Common myeloid progenitor, CD34-positive (primary cell): ENCODE measurements around the gene PCSK1N.

Experiments used
- CTCF ChIA-PET: fragments of 350-600 bp; sonication (Branson Sonifier 250); formaldehyde crosslinking; loops from one replicate; lab custom pipeline; 2021; ENCODE audit warnings: antibody characterized with exemption; lab: Charles Lee
- POLR2A ChIA-PET: fragments of 350-600 bp; sonication (Branson Sonifier 250); formaldehyde crosslinking; loops from one replicate; lab custom pipeline; 2021; ENCODE audit warnings: antibody characterized with exemption; lab: Charles Lee
- DNase-seq, 3 donors: peaks; one replicate each; pipeline versions ENCODE4 v3.0.0 to v3.0.0-alpha.2; 2013
- H3K27ac ChIP-seq, 2 experiments: 1 replicate in 1 of 2; 2 replicates in 1 of 2; pipeline ENCODE4 v1.7.0; 2013; ENCODE audit warnings: inconsistent platforms in 2 of 2, low read length in 2 of 2, mild to moderate bottlenecking in 2 of 2, low read depth in 1 of 2, moderate library complexity in 1 of 2; ENCODE audit not compliant: severe bottlenecking in 2 of 2, insufficient read depth in 1 of 2, poor library complexity in 1 of 2
- H3K27me3 ChIP-seq, 5 experiments: replicated peaks in 2 of 5; 1 replicate in 3 of 5; 2 replicates in 2 of 5; pipeline versions ENCODE4 v1.6.1 to v1.7.0; 2013; ENCODE audit warnings: low read length in 4 of 5, mild to moderate bottlenecking in 2 of 5, moderate library complexity in 2 of 5, inconsistent platforms in 1 of 5; ENCODE audit not compliant: insufficient read depth in 5 of 5, control insufficient read depth in 4 of 5
- H3K36me3 ChIP-seq, 4 experiments: 1 replicate in 2 of 4; 2 replicates in 2 of 4; pipeline versions ENCODE4 v1.6.1 to v1.7.0; 2013; ENCODE audit warnings: low read length in 3 of 4, control low read depth in 1 of 4, mild to moderate bottlenecking in 1 of 4; ENCODE audit not compliant: control insufficient read depth in 4 of 4, insufficient read depth in 4 of 4
- H3K4me1 ChIP-seq, 4 experiments: 1 replicate in 3 of 4; 2 replicates in 1 of 4; pipeline versions ENCODE4 v1.6.1 to v1.7.1; 2013; ENCODE audit warnings: low read length in 3 of 4, mild to moderate bottlenecking in 3 of 4, control low read depth in 1 of 4, inconsistent platforms in 1 of 4, moderate library complexity in 1 of 4; ENCODE audit not compliant: control insufficient read depth in 4 of 4, insufficient read depth in 4 of 4; ENCODE audit errors: control extremely low read depth in 1 of 4
- H3K4me3 ChIP-seq, 7 experiments: 1 replicate in 4 of 7; 2 replicates in 3 of 7; pipeline versions ENCODE4 v1.5.1 to v1.7.0; 2013; ENCODE audit warnings: mild to moderate bottlenecking in 7 of 7, low read length in 6 of 7, moderate library complexity in 6 of 7, inconsistent platforms in 2 of 7, low read depth in 2 of 7, control low read depth in 1 of 7; ENCODE audit not compliant: insufficient read depth in 4 of 7, control insufficient read depth in 1 of 7; ENCODE audit errors: extremely low read depth in 1 of 7
- H3K9me3 ChIP-seq, 5 experiments: 1 replicate in 4 of 5; 2 replicates in 1 of 5; pipeline versions ENCODE4 v1.6.1 to v1.7.1; 2013; ENCODE audit warnings: low read length in 4 of 5, mild to moderate bottlenecking in 2 of 5, inconsistent platforms in 1 of 5, low read depth in 1 of 5, moderate library complexity in 1 of 5; ENCODE audit not compliant: control insufficient read depth in 4 of 5, insufficient read depth in 2 of 5; ENCODE audit errors: control extremely low read depth in 1 of 5
- WGBS: methylation state at CpG from one replicate; pipeline ENCODE4 v1.1.5; 2013; ENCODE audit not compliant: insufficient coverage; 5-methylcytosine and 5-hydroxymethylcytosine counted together

PCSK1N gene

DNA sequence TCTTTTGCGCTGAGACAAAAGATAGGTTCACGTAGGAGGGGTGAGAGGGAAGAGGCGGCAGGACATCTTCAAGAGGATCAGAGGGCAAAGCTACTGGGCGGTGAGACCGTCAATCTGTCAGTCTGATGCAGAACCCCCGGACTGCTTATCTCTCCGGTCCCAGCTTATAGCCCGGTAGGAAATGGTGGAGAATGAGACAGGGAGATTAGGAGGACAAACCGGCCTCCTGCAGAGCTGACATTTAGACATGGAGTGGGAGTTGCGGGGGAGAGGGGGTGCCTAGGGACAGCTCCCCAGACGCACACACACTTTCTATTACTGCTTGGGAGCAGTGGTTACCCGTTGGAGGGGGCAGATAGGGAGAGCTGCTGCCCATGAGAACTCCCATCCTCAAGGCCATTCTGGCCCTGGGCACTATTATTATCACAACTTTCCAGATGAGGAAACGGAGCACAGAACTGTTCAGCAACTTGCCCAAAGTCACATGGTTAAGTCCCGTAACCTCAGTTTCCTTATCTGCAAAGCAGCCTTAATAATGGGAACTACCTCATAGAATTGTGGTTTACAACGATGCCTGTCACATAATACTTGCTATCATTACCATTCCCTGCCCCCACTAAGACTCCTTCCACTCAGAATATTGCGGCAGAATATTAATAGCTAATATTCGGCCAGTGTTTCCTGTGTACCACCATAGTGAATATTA lies 34.7 kb downstream of the PCSK1N start:
- Histone ChIP-seq H3K4me3 (peak overlapping the region; percentile 53 to 87 (median 75)), H3K36me3 (peaks cover 0 to 11% (median 7%) of the 10 kb centered on the region in 4 experiments), H3K27ac (peak overlapping the region; percentile 72 to 91), H3K4me1 (peaks cover 2 to 19% (median 17%) of the 10 kb centered on the region in 4 experiments), H3K9me3 (peaks cover 0 to 5% (median 0%) of the 10 kb centered on the region in 5 experiments), H3K27me3 (peaks cover 0 to 3% (median 0%) of the 10 kb centered on the region in 5 experiments)
- ChIA-PET CTCF (interaction anchor here (0.9 to 1.1 kb wide), 3 partner anchors 40 to 116 kb away, joined by 3 to 4 read pairs (median 3); no protein-coding TSS in a partner anchor), POLR2A (interaction anchor here (0.9 to 1.5 kb wide), 3 partner anchors 13 to 97 kb away, joined by 3 to 4 read pairs (median 4); partner anchors contain the start of genes PQBP1 and TIMM17B)
- DNase-seq: peak; percentile 67 to 88 (median 77)
- 42% methylated on average over 13 of the region's 17 CpGs for WGBS

DNA sequence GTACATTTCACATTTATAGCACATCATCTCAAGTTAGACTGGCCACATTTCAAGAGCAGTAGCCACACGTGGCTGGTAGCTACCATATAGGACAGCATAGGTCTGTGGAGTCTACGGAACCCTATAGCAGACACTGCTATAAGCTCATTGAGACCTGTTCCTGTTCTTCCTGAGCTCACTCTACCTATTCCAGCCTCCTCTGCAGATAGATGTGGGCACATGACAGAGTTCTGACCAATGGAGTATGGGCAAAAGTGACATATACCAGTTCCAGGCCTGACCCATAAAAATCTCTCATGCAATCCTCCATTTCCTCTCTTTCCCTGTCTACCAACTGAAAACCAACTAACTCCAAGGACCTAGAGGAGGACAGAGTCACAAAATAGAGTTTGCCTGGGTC lies 37.1 kb downstream of the PCSK1N start:
- ChIA-PET CTCF (no interaction called here), POLR2A (no interaction called here)
- Histone ChIP-seq H3K9me3 (peaks cover 0 to 5% (median 0%) of the 10 kb centered on the region in 5 experiments), H3K4me1 (peaks cover 2 to 19% (median 17%) of the 10 kb centered on the region in 4 experiments), H3K4me3 (no peak overlapping the region), H3K27me3 (peaks cover 0 to 2% (median 0%) of the 10 kb centered on the region in 5 experiments), H3K36me3 (no peaks in the 10 kb centered on the region), H3K27ac (no peak overlapping the region)
- WGBS: 77% methylated on average over 2 of the region's 2 CpGs
- no peak for DNase-seq

GRCh38 chrX:48794911-48795515 lies 40.4 kb downstream of the PCSK1N start:
- ChIA-PET POLR2A (no interaction called here), CTCF (no interaction called here)
- Histone ChIP-seq H3K27me3 (peaks cover 0 to 2% (median 0%) of the 10 kb centered on the region in 5 experiments), H3K4me1 (peaks cover 0 to 5% (median 3%) of the 10 kb centered on the region in 4 experiments), H3K27ac (no peak overlapping the region), H3K4me3 (no peak overlapping the region), H3K36me3 (no peaks in the 10 kb centered on the region), H3K9me3 (no peaks in the 10 kb centered on the region)
- 67% methylated on average over 4 of the region's 8 CpGs for WGBS
- no peak for DNase-seq

GRCh38 chrX:48794340-48794910 lies 41.0 kb downstream of the PCSK1N start:
- Histone ChIP-seq H3K36me3 (no peaks in the 10 kb centered on the region), H3K27ac (no peak overlapping the region), H3K4me3 (no peak overlapping the region), H3K27me3 (peaks cover 0 to 2% (median 0%) of the 10 kb centered on the region in 5 experiments), H3K9me3 (no peaks in the 10 kb centered on the region), H3K4me1 (peaks cover 0 to 8% (median 5%) of the 10 kb centered on the region in 4 experiments)
- ChIA-PET POLR2A (no interaction called here), CTCF (no interaction called here)
- DNase-seq: peak in 2 of 3 donors; percentile 50 to 72
- WGBS: 91% methylated on average over 12 of the region's 12 CpGs

DNA sequence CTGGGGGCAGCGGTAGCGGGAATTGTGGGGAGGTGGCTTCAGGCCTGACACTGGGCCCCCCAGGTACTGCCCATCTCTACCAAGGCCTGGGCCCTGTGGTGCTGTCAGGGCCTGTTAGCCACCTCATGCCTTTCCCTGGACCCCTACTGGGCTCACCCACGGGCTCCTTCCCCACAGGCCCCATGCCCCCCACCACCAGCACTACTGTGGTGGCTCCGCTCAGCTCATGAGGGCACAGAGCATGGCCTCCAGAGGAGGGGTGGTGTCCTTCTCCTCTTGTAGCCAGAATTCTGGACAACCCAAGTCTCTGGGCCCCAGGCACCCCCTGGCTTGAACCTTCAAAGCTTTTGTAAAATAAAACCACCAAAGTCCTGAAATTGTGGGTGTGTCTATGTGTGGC lies 41.5 kb downstream of the PCSK1N start:
- POLR2A ChIA-PET: no interaction called here
- Histone ChIP-seq H3K9me3 (no peaks in the 10 kb centered on the region), H3K36me3 (no peaks in the 10 kb centered on the region), H3K4me3 (no peak overlapping the region), H3K4me1 (peaks cover 0 to 10% (median 6%) of the 10 kb centered on the region in 4 experiments), H3K27me3 (peaks cover 0 to 2% (median 0%) of the 10 kb centered on the region in 5 experiments), H3K27ac (no peak overlapping the region)
- no peak for DNase-seq
- WGBS: 79% methylated on average over 2 of the region's 4 CpGs
- CTCF ChIA-PET: no interaction called here

DNA sequence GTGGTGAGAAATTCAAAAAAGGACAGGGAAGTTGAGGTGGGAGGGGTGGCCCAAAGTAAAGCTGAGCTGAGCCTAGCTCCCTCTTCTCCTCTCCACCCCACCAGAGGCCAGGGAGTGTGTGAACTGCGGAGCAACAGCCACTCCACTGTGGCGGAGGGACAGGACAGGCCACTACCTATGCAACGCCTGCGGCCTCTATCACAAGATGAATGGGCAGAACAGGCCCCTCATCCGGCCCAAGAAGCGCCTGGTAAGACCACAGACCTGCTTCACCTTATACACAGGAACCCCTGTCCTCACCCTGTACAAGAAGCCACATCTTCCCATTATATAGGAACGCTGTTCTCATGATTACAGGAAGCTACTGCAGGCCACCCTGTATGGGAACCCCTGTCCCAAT lies 43.2 kb downstream of the PCSK1N start:
- WGBS: 90% methylated on average over 7 of the region's 7 CpGs
- no peaks in the 10 kb centered on the region for H3K36me3 ChIP-seq
- DNase-seq: no peak
- peaks cover 0 to 12% (median 7%) of the 10 kb centered on the region in 4 experiments for H3K4me1 ChIP-seq
- peaks cover 0 to 2% (median 0%) of the 10 kb centered on the region in 5 experiments for H3K27me3 ChIP-seq
- no peak overlapping the region for H3K27ac ChIP-seq
- no peak overlapping the region for H3K4me3 ChIP-seq
- no peaks in the 10 kb centered on the region for H3K9me3 ChIP-seq
- CTCF ChIA-PET: no interaction called here
- POLR2A ChIA-PET: interaction anchor here (1.1 kb wide), 1 partner anchor 116 kb away, joined by 3 read pairs; no protein-coding TSS in a partner anchor
